OCI-M1 (cell line): Measurements from ENCODE around the gene SBF2.
A peak's percentile ranks its signal among the peaks of the same experiment; 100 is the strongest.
"Not testable (repeated sequence)": the region's sequence is repeated elsewhere in the genome, so short reads cannot be mapped to it uniquely, and the experiment has no call there.

Experiments
- DNase-seq: peaks from one replicate; lab custom pipeline; 2025; lab: John Stamatoyannopoulos, UW

The SBF2 gene

GRCh38 chr11:10012068-10012467 is 282.0 kb downstream of the SBF2 start:
- no peak for DNase-seq

GRCh38 chr11:10005955-10006525 is 288.0 kb downstream of the SBF2 start:
- peak; percentile 73 for DNase-seq

- no peak for DNase-seq
Measured at GRCh38 chr11:10004526-10005113, 289.4 kb downstream of the SBF2 start.

- DNase-seq: no peak
Measured at GRCh38 chr11:10002221-10002620, 291.8 kb downstream of the SBF2 start.

- no peak for DNase-seq
Measured at GRCh38 chr11:9992306-9992705, 301.7 kb downstream of the SBF2 start.

GRCh38 chr11:9990221-9990973 is 303.6 kb downstream of the SBF2 start:
- no peak for DNase-seq

GRCh38 chr11:9987303-9987702 is 306.7 kb downstream of the SBF2 start:
- DNase-seq: not testable (repeated sequence)

GRCh38 chr11:9982796-9983579 is 311.0 kb downstream of the SBF2 start:
- no peak for DNase-seq

- no peak for DNase-seq
Measured at GRCh38 chr11:9982127-9982795, 311.8 kb downstream of the SBF2 start.

GRCh38 chr11:9980931-9981330 is 313.1 kb downstream of the SBF2 start:
- no peak for DNase-seq

GRCh38 chr11:9977554-9977953 is 316.5 kb downstream of the SBF2 start:
- no peak for DNase-seq

- no peak for DNase-seq
Measured at GRCh38 chr11:9974375-9974774, 319.6 kb downstream of the SBF2 start.

- DNase-seq: no peak
Measured at GRCh38 chr11:9973921-9974320, 320.1 kb downstream of the SBF2 start.

- peak; percentile 75 for DNase-seq
Measured at GRCh38 chr11:9972989-9973388, 321.0 kb downstream of the SBF2 start.

GRCh38 chr11:9971894-9972293 is 322.1 kb downstream of the SBF2 start:
- DNase-seq: no peak

- DNase-seq: no peak
Measured at GRCh38 chr11:9969068-9969467, 325.0 kb downstream of the SBF2 start.

- DNase-seq: no peak
Measured at GRCh38 chr11:9962722-9963121, 331.3 kb downstream of the SBF2 start.

GRCh38 chr11:9957072-9957471 is 336.9 kb downstream of the SBF2 start:
- DNase-seq: peak; percentile 35

GRCh38 chr11:9956483-9956882 is 337.5 kb downstream of the SBF2 start:
- peak; percentile 74 for DNase-seq

- DNase-seq: no peak
Measured at GRCh38 chr11:9955391-9955790, 338.6 kb downstream of the SBF2 start.

GRCh38 chr11:9953994-9954626 is 339.9 kb downstream of the SBF2 start:
- no peak for DNase-seq
